Upper lobe of right lung (tissue), 1 donor: Measurements from ENCODE around the gene CDC42EP5. TPM values are rescaled to one million over a fixed set of nuclear protein-coding genes. Genes with fewer than 3 reads are reported as not detected.

Experiments used
- ATAC-seq: fragments of 200-7000 bp; cut with Tn5 transposase; one replicate; pipeline ENCODE4 v1.9.1; 2020; ENCODE audit warnings: mild to moderate bottlenecking, moderate library complexity
- DNase-seq: peaks from one replicate; pipeline ENCODE4 v3.0.0-alpha.2; 2020
- H3K27ac ChIP-seq: fragments of 200-600 bp; one replicate; pipeline ENCODE4 v1.8.0; 2022
- H3K27me3 ChIP-seq: fragments of 200-600 bp; one replicate; pipeline ENCODE4 v1.8.0; 2022; ENCODE audit warnings: mild to moderate bottlenecking
- H3K36me3 ChIP-seq: fragments of 200-600 bp; one replicate; pipeline ENCODE4 v1.8.0; 2022
- H3K4me1 ChIP-seq: fragments of 200-600 bp; one replicate; pipeline ENCODE4 v1.8.0; 2022
- H3K4me3 ChIP-seq: fragments of 200-600 bp; one replicate; pipeline ENCODE4 v1.8.0; 2022; ENCODE audit warnings: mild to moderate bottlenecking
- H3K9me3 ChIP-seq: fragments of 200-600 bp; one replicate; pipeline ENCODE4 v1.8.0; 2022
- CTCF ChIP-seq: fragments of 200-600 bp; IDR thresholded peaks from one replicate; pipeline ENCODE4 v1.8.0; 2022; ENCODE audit warnings: antibody characterized with exemption
- intact Hi-C: fragments of 100-400 bp; cut with DNase I; formaldehyde crosslinking; loops from one replicate; pipeline ENCODE4 v1.11.0; 2022
- total RNA-seq: library from RNA; stranded (reverse); fragmentation: NEBNext Ultra II Directional; extraction: Animal tissue kit (Norgen Biotek cat#: 25700); gene quantifications from one replicate; pipeline ENCODE4 v1.2.1, GENCODE V29; 2021
- donor health status: DM: no; HTN: yes; CAD: no; lungs with severe emphysema.

The CDC42EP5 gene
- total RNA-seq, 1 donor from 2014 or later: 38.2 TPM

- Histone ChIP-seq H3K9me3 (no peaks in the 10 kb centered on the region), H3K27me3 (peaks cover 52% of the 10 kb centered on the region), H3K4me3 (no peak overlapping the region), H3K4me1 (peaks cover 16% of the 10 kb centered on the region), H3K27ac (no peak overlapping the region), H3K36me3 (no peaks in the 10 kb centered on the region)
- ATAC-seq (no peak), DNase-seq (no peak)
- intact Hi-C loops: no loop called here
- TF ChIP-seq CTCF: no peak
Measured at GRCh38 chr19:54429545-54430227, 43.4 kb downstream of the CDC42EP5 start.

- Histone ChIP-seq H3K4me3 (no peak overlapping the region), H3K27me3 (peaks cover 58% of the 10 kb centered on the region), H3K9me3 (no peaks in the 10 kb centered on the region), H3K36me3 (no peaks in the 10 kb centered on the region), H3K27ac (no peak overlapping the region), H3K4me1 (peaks cover 16% of the 10 kb centered on the region)
- intact Hi-C loops: no loop called here
- ATAC-seq (no peak), DNase-seq (no peak)
- no peak for TF ChIP-seq CTCF
Measured at GRCh38 chr19:54429176-54429495, 44.0 kb downstream of the CDC42EP5 start.

- H3K27ac ChIP-seq: no peak overlapping the region
- intact Hi-C loops: no loop called here
- no peak for DNase-seq
- H3K27me3 ChIP-seq: peaks cover 61% of the 10 kb centered on the region
- H3K36me3 ChIP-seq: no peaks in the 10 kb centered on the region
- H3K4me3 ChIP-seq: no peak overlapping the region
- TF ChIP-seq CTCF: no peak
- H3K9me3 ChIP-seq: no peaks in the 10 kb centered on the region
- peaks cover 16% of the 10 kb centered on the region for H3K4me1 ChIP-seq
- ATAC-seq: no peak
Measured at GRCh38 chr19:54428323-54429175, 44.5 kb downstream of the CDC42EP5 start.

- intact Hi-C loops: no loop called here
- Histone ChIP-seq H3K27ac (no peak overlapping the region), H3K9me3 (no peaks in the 10 kb centered on the region), H3K4me1 (peaks cover 16% of the 10 kb centered on the region), H3K36me3 (no peaks in the 10 kb centered on the region), H3K27me3 (peaks cover 63% of the 10 kb centered on the region), H3K4me3 (no peak overlapping the region)
- DNase-seq: no peak
- ATAC-seq: no peak
- no peak for TF ChIP-seq CTCF
Measured at GRCh38 chr19:54427586-54427985, 45.5 kb downstream of the CDC42EP5 start.

- no peaks in the 10 kb centered on the region for H3K36me3 ChIP-seq
- DNase-seq (no peak), ATAC-seq (no peak)
- H3K9me3 ChIP-seq: no peaks in the 10 kb centered on the region
- intact Hi-C loops: no loop called here
- TF ChIP-seq CTCF: no peak
- no peak overlapping the region for H3K4me3 ChIP-seq
- peaks cover 73% of the 10 kb centered on the region for H3K27me3 ChIP-seq
- H3K27ac ChIP-seq: no peak overlapping the region
- H3K4me1 ChIP-seq: peaks cover 13% of the 10 kb centered on the region
Measured at GRCh38 chr19:54426291-54426931, 46.7 kb downstream of the CDC42EP5 start.
